Activated CD4-positive, CD25-positive, alpha-beta regulatory T cell treated with anti-CD3 and anti-CD28 coated beads, Interleukin-2, amount 50 U/mL, for 16 hours (primary cell): Measurements from ENCODE around the gene KCNC2.

Experiments used
- DNase-seq: peaks from one replicate; pipeline ENCODE4 v3.0.0-alpha.2; 2020; ENCODE audit warnings: low read depth, low spot score

KCNC2 gene

GRCh38 chr12:75161488-75161887 is 48.2 kb downstream of the KCNC2 start:
- no peak for DNase-seq

DNA sequence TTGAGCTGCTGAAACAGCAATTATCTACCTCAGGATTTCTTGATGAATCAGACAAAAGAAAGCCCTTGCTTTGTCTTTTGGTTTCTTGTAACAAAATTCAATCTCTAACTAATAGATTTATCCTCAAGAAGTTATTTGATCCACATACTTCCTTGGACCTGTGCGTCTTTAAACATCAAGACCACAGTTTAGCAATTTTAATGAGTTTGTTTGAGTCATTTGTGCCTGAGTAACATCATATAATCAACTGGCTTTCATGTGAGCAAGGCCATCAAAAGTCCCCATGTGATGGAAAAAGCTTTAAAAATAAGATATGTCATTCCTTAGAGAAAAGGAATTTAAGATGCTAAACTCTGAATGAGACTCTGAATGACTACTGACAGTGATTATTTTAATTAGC is 52.3 kb downstream of the KCNC2 start:
- DNase-seq = no peak

- no peak for DNase-seq
Observed at GRCh38 chr12:75155962-75156361, 53.7 kb downstream of the KCNC2 start.

- DNase-seq = no peak
Observed at GRCh38 chr12:75154388-75154787, 55.3 kb downstream of the KCNC2 start.

GRCh38 chr12:75139196-75139595 is 70.4 kb downstream of the KCNC2 start:
- DNase-seq = no peak

DNA sequence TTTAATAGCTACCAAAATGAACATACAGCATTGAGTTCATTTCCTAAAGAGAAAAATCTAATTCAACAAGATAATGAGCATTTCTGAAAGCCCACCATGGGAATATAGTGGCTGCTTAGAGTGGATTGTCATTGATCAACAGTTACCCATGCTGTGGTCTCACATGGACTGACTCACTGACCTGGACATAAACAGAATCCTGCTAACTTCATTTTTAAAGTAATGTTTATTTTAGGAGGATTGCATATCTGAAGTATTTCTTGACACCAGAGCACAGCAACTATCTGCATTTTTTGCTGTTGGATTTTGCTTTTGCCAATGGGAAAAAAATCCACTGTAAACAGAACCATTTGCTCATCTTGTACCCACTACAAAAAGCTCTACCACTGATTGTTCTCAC is 71.7 kb downstream of the KCNC2 start:
- no peak for DNase-seq

DNA sequence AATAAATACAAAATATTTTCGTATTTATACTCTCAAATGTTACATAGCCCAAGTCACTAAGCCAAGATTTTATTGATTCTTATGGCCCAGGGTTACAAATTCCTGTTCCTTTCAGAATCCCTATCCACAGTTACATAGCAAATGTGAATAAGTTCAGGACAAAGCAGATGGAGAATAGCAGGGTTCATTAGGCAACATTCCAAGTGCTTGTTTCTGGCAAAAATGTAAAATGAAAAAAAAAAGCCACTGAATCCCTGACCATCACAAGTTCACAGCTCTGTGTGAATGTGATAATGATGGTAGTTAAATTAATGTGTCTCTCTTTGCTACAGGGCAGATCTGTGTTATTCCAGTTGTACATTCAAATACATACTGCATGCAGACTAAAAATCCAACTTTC is 74.6 kb downstream of the KCNC2 start:
- no peak for DNase-seq

DNA sequence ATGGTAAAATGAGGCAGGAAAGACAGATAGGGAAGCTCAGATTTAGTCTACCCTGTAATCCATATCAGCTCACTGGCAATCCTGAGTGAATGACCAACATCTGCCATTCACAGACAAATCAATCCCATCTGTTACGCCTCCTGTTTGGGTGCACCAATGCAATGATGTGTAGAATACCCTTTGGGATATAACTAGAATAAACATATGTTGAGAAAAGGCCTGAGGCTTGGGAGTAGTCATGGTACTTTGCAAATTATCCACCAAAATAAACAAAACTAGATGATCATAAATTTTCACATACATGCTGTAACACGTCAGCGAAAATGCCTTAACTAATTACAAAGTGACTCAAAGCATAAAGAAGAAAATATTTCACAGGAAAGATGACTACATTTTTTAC is 78.8 kb downstream of the KCNC2 start:
- DNase-seq = no peak

- DNase-seq = no peak
Observed at GRCh38 chr12:75129275-75129674, 80.4 kb downstream of the KCNC2 start.

DNA sequence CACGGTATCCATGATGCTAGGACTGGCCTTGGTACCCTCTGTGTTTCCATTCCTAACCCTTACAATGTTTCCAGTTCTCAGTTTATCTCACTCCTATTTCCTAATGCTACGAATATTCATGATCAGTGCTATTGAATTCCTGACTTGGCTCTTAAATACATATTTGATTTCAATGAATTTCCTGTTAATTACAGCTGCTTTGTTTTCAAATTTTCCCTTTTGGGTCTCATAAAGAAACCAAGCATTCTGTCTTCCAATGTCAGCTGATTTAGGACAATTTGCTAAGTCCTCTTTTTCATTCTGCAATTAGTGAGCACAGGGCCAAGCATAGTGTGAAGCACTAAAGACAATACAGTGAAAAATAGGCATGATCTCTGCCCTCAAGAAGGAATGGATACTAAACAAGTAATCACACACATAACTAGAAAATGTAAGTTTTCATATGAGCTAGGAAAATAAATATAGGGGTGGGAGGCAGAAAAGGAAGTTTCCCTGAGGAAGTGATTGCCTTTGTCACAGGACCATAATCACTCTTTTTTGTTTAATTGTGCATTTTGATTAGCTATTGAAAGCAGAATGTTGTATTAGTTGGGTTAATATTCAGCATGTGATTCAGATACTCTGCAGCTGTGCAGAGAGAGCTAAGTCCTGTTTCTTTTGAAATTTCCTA is 88.5 kb downstream of the KCNC2 start:
- DNase-seq = no peak

- DNase-seq = no peak
Observed at GRCh38 chr12:75120311-75120711, 89.3 kb downstream of the KCNC2 start.

DNA sequence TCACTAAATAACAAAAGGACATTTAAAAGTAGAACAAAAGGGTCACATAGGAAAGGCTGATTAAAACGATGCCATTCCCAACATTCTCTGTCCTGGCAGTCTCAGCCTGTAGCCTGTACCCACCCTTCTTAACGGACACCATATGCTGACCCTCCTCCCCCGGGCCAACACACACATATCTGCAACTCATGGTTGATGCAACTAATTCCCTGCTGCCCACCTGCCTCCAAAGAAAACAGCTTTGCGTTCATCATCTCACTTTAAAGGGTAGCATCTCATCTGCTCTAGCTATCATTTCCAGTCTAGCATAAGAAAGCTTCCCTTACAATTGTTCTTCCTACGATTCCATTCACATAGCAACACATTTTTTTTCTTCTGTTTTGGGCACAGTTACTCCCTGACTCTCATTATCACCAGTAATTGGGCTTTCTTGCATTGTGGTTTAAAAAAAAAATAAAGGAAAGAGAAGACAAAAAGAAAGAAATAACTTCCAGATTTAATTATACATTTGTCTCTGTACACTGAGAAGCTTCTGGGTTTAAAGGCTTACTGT is 92.9 kb downstream of the KCNC2 start:
- no peak for DNase-seq

DNA sequence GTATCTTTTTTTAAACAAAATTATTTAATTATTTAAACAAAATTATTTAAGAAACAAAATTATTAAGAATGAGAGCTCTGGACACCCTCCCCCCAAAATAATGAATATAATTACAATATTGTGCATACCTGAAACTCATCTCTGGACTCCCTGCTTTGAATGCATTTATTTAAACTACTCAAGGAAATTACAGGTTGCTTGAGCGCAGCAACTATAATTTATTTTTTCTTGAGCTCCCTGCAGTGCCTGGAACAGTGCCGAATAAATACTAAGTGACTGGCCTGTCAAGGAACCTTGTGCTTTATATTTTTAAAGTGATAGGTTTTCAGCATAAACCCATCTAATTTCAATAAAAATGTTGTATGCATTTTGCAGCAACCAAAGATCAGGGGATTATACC is 93.9 kb downstream of the KCNC2 start:
- no peak for DNase-seq

DNA sequence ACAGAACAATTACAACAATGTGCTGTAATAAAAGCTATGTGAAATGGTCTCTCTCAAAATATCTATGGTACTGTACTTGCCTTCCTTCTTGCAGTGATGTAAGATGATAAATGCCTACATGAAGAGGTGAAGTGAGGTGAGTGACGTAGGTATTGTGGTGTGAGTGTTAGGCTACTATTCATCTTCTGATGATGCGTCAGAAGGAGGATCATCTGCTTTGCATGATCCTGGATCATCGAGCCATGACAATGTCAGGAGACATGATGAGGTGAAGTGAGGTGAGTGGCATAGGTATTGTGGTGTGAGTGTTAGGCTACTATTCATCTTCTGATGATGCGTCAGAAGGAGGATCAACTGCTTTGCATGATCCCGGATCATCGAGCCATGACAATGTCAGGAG is 105.8 kb downstream of the KCNC2 start:
- no peak for DNase-seq

GRCh38 chr12:75101781-75102180 is 107.9 kb downstream of the KCNC2 start:
- no peak for DNase-seq

GRCh38 chr12:75099210-75099609 is 110.4 kb downstream of the KCNC2 start:
- no peak for DNase-seq

DNA sequence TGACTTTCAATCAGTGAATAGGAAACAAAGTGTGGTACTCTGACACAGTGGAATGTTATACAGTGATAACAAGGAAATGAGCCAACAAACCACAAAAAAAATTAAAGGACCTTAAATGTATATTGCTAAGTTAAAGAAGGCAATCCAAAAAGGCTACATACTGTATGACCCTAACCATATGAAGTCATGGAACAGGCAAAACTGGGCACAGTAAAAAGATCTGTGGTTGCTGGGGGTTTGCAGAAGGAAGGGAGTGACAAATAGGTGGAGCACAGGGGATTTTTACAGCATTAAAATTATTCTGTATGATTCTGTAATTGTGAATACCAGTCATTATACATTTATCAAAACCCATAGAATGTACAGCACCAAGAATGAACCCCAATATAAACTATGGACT is 112.6 kb downstream of the KCNC2 start:
- DNase-seq = no peak

DNA sequence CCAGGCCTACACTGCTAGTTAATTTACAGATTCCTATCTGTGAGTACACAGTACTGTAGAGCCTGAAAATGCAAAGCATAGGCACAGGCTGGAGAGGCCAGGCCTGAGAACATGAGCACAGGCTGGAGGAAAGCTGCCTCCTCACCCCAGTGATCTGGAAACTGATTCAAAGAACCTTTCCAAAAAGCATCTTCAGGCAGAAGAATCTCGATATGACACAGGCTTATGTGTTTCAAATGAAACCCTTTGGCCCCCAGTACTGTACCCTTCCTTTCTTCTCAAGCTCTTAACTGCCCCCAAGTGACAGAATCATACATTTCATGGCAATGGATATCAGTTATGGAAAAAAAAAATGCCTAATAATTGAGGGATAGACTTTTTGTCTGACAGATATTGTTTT is 122.0 kb downstream of the KCNC2 start:
- no peak for DNase-seq

- DNase-seq = no peak
Observed at GRCh38 chr12:75086091-75087038, 123.3 kb downstream of the KCNC2 start.

DNA sequence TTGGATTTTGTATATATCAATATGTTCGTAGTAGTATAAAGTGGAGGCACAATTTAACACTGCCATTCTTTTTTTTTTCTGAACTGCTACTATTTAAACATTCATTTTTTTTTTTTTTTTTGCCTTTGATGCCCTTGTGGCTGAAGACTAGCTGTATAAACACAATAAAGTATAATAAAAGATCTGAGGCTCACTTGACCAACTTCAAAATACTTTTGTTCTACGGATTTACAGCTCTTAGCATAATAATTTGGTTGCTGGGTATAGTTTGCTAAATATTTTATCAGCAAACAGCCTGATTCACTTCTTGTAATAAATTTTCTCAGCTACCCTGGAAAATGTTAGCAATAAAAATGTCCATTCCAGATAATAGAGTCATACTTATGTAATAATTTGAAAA is 128.3 kb downstream of the KCNC2 start:
- no peak for DNase-seq

DNA sequence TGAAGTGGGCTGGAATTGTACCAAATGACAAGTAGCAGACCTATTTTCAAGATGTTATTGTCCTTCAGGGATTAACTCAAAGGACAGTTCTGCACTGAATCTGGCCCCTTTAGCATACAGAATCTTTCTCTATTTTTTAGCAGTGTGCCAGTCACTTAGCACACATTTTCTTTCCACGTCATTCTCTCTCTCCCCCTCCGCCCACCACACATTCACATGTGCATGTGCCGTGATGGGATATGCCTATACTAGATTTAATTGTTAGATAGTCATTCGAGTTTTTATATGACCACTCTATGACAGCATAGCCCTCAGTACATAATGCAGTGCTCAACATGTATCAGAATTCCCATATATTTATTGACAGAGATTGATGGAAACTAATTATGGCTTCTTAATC is 129.1 kb downstream of the KCNC2 start:
- no peak for DNase-seq

DNA sequence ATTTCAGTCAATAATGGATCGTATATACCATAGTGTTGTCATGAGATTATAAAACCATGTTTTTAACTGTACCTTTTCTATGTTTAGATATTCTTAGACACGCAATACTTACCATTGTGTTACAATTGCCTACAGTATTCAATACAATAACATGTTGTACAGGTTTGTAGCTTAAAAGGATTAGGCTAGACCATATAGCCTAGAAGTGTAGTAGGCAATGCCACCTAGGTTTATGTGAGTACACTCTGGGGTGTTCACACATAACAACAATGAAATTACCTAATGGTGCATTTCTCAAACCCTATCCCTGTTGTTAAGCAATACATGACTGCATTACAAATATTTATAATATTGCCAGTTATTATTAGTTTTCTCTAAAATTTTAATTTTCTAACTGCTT is 144.2 kb downstream of the KCNC2 start:
- DNase-seq = no peak

DNA sequence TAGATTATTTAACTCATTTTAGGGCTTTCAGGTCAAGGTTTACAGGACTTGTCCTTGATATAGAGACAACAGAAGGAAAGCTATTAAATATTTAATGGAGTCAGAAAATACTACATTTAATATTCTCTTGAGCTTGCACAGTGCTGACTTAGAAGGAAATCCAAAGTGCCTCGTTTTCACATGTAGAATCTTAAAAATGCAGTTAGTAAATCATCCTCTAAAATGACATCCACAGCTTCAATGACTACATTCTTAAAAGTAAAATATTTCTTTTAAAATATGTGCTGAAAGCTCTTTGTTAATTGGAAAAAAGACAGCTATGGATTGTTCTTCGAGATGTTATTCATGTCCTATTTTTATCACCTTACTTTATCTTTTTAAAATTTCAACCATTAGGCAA is 146.9 kb downstream of the KCNC2 start:
- no peak for DNase-seq
